GM21576 (cell line): ENCODE measurements around the gene SIRPG.
"Not testable (repeated sequence)": the region's sequence is repeated elsewhere in the genome, so short reads cannot be mapped to it uniquely, and the experiment has no call there.

Experiments used
- ATAC-seq: cut with Tn5 transposase; IDR thresholded peaks from one replicate; pipeline ENCODE4 v1.9.1; 2021; ENCODE audit warnings: mild to moderate bottlenecking, moderate library complexity; ENCODE audit not compliant: unreplicated experiment

The SIRPG gene

GRCh38 chr20:1637226-1637625, 20.4 kb downstream of the SIRPG start:
- ATAC-seq, result no peak

- no peak for ATAC-seq
These were observed 21.0 kb downstream of the SIRPG start for GRCh38 chr20:1636621-1637020.

GRCh38 chr20:1635291-1635979, 22.1 kb downstream of the SIRPG start:
- ATAC-seq, result no peak

GRCh38 chr20:1633535-1633934, 24.0 kb downstream of the SIRPG start:
- no peak for ATAC-seq

- no peak for ATAC-seq
These were observed 25.4 kb downstream of the SIRPG start for GRCh38 chr20:1632178-1632577.

GRCh38 chr20:1631309-1632151, 26.0 kb downstream of the SIRPG start:
- no peak for ATAC-seq

- no peak for ATAC-seq
These were observed 27.4 kb downstream of the SIRPG start for GRCh38 chr20:1630186-1630585.

GRCh38 chr20:1629321-1629720, 28.3 kb downstream of the SIRPG start:
- no peak for ATAC-seq

- ATAC-seq, result no peak
These were observed 29.0 kb downstream of the SIRPG start for GRCh38 chr20:1628621-1629020.

GRCh38 chr20:1627200-1627550, 30.4 kb downstream of the SIRPG start:
- ATAC-seq, result no peak

GRCh38 chr20:1626528-1627199, 30.9 kb downstream of the SIRPG start:
- ATAC-seq, result no peak

- ATAC-seq, result no peak
These were observed 32.4 kb downstream of the SIRPG start for GRCh38 chr20:1625083-1625690.

- ATAC-seq, result no peak
These were observed 33.9 kb downstream of the SIRPG start for GRCh38 chr20:1623501-1624205.

GRCh38 chr20:1622450-1622849, 35.1 kb downstream of the SIRPG start:
- ATAC-seq, result no peak

- ATAC-seq, result no peak
These were observed 36.3 kb downstream of the SIRPG start for GRCh38 chr20:1621316-1621715.

GRCh38 chr20:1619861-1620444, 37.6 kb downstream of the SIRPG start, which contains the start of gene SIRPB1:
Gene SIRPB1 (minus strand): TSS chr20:1620009. CDS start chr20:1619944, 65 bp downstream.
- no peak for ATAC-seq

- no peak for ATAC-seq
These were observed 38.5 kb downstream of the SIRPG start for GRCh38 chr20:1618954-1619540.

GRCh38 chr20:1618479-1618878, 39.1 kb downstream of the SIRPG start:
- no peak for ATAC-seq

- ATAC-seq, result no peak
These were observed 40.6 kb downstream of the SIRPG start for GRCh38 chr20:1616858-1617434.

- not testable (repeated sequence) for ATAC-seq
These were observed 47.2 kb downstream of the SIRPG start for GRCh38 chr20:1610404-1610803.
